NT2/D1 (cell line): ENCODE measurements around the gene TPI1.

Experiments
- DNase-seq: peaks from one replicate; pipeline ENCODE4 v3.0.0-alpha.2; 2011; ENCODE audit warnings: low read depth, low spot score
- H3K27me3 ChIP-seq: 2 replicates; pipeline ENCODE4 v1.6.0; 2011; ENCODE audit warnings: mild to moderate bottlenecking; ENCODE audit not compliant: insufficient read length, insufficient read depth
- H3K36me3 ChIP-seq: 2 replicates; pipeline ENCODE4 v1.6.1; 2011; ENCODE audit warnings: mild to moderate bottlenecking, low read length, mixed read lengths; ENCODE audit not compliant: insufficient read depth, insufficient read length
- H3K4me1 ChIP-seq: 2 replicates; pipeline ENCODE4 v1.5.1; 2011; ENCODE audit not compliant: insufficient read depth, insufficient read length
- H3K4me3 ChIP-seq: 2 replicates; pipeline ENCODE4 v1.5.1; 2011; ENCODE audit warnings: low read depth; ENCODE audit not compliant: insufficient read length
- H3K9ac ChIP-seq: 2 replicates; pipeline ENCODE4 v1.6.0; 2011; ENCODE audit warnings: low read depth; ENCODE audit not compliant: insufficient read length
- H3K9me3 ChIP-seq: 2 replicates; pipeline ENCODE4 v1.5.1; 2011; ENCODE audit warnings: mild to moderate bottlenecking, low read length; ENCODE audit not compliant: insufficient read depth
- SUZ12 ChIP-seq: IDR thresholded peaks from 2 replicates; pipeline ENCODE4 v1.6.1; 2011; ENCODE audit not compliant: insufficient read length, insufficient read depth; ENCODE audit errors: extremely low read depth
- YY1 ChIP-seq: IDR thresholded peaks from 2 replicates; pipeline ENCODE4 v1.6.1; 2011; ENCODE audit not compliant: insufficient read length, insufficient read depth
- ZNF274 ChIP-seq: IDR thresholded peaks from 2 replicates; pipeline ENCODE4 v1.6.1; 2011; ENCODE audit warnings: mild to moderate bottlenecking, low read depth, low read length

Gene TPI1

GRCh38 chr12:6842075-6842474, 25.3 kb upstream of the TPI1 start:
- no peaks in the 10 kb centered on the region for H3K27me3 ChIP-seq
- H3K9ac ChIP-seq: no peak overlapping the region
- peaks cover 19% of the 10 kb centered on the region for H3K4me1 ChIP-seq
- no peak overlapping the region for H3K4me3 ChIP-seq
- H3K36me3 ChIP-seq: peaks cover 96% of the 10 kb centered on the region
- DNase-seq: no peak
- TF ChIP-seq YY1 (no peak), ZNF274 (no peak), SUZ12 (no peak)
- no peaks in the 10 kb centered on the region for H3K9me3 ChIP-seq

DNA sequence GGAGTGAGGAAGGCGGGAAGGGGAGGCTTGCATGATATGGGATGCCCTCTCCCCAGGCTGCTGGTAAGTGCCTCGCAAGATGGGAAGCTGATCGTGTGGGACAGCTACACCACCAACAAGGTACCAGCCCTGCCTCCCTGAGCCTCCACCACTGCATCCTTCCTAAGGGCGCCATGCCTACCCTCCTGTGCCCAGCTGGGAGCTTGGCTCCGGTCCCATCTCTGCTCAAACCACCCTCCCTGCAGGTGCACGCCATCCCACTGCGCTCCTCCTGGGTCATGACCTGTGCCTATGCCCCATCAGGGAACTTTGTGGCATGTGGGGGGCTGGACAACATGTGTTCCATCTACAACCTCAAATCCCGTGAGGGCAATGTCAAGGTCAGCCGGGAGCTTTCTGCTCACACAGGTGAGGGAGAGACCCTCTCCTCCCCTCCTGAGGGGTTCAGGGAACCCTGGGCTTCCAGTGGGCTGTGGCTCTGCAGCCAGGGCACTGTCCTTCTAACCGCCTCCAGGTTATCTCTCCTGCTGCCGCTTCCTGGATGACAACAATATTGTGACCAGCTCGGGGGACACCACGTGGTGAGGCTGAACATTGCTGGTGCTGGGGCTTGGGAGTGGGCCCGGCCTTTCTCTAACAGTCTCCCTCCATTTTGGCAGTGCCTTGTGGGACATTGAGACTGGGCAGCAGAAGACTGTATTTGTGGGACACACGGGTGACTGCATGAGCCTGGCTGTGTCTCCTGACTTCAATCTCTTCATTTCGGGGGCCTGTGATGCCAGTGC, 24.0 kb upstream of the TPI1 start:
- no peaks in the 10 kb centered on the region for H3K9me3 ChIP-seq
- TF ChIP-seq ZNF274 (no peak), YY1 (no peak), SUZ12 (no peak)
- DNase-seq: no peak
- no peaks in the 10 kb centered on the region for H3K27me3 ChIP-seq
- H3K4me1 ChIP-seq: peaks cover 12% of the 10 kb centered on the region
- no peak overlapping the region for H3K4me3 ChIP-seq
- no peak overlapping the region for H3K9ac ChIP-seq
- H3K36me3 ChIP-seq: peaks cover 96% of the 10 kb centered on the region

- no peaks in the 10 kb centered on the region for H3K9me3 ChIP-seq
- no peak overlapping the region for H3K9ac ChIP-seq
- DNase-seq: no peak
- TF ChIP-seq YY1 (no peak), SUZ12 (no peak), ZNF274 (no peak)
- no peak overlapping the region for H3K4me3 ChIP-seq
- no peaks in the 10 kb centered on the region for H3K27me3 ChIP-seq
- peaks cover 7% of the 10 kb centered on the region for H3K4me1 ChIP-seq
- H3K36me3 ChIP-seq: peaks cover 96% of the 10 kb centered on the region
Measured at GRCh38 chr12:6845395-6845794, 21.9 kb upstream of the TPI1 start.

DNA sequence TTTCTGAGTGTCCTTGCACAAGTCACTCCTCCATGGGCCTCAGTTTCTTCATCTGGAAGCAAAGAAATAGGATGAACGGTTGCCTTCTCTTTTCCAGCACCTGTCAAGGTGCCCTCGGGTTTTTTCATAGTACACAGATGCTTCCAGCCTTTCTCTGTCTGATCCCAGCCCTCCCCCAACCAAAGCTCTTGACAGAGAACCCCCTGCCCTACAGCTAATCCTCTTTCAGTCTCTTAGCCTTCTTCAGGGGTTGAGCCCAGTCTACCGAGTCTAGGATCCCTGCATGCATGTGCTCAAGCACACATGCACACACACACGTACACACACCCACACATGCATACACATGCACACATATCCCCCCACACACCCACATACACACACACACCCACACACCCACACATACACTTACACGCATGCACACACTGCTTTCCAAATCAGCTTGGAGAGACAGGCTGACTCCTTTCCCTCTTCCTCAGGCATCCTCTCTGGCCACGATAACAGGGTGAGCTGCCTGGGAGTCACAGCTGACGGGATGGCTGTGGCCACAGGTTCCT, 20.9 kb upstream of the TPI1 start:
- peaks cover 7% of the 10 kb centered on the region for H3K4me1 ChIP-seq
- H3K9me3 ChIP-seq: no peaks in the 10 kb centered on the region
- TF ChIP-seq ZNF274: no peak
- TF ChIP-seq SUZ12: no peak
- DNase-seq: no peak
- no peaks in the 10 kb centered on the region for H3K27me3 ChIP-seq
- no peak overlapping the region for H3K4me3 ChIP-seq
- peaks cover 91% of the 10 kb centered on the region for H3K36me3 ChIP-seq
- no peak overlapping the region for H3K9ac ChIP-seq

- Histone ChIP-seq H3K9ac (no peak overlapping the region), H3K4me1 (peaks cover 7% of the 10 kb centered on the region), H3K4me3 (no peak overlapping the region), H3K9me3 (no peaks in the 10 kb centered on the region), H3K27me3 (no peaks in the 10 kb centered on the region), H3K36me3 (peaks cover 78% of the 10 kb centered on the region)
- no peak for TF ChIP-seq YY1
- TF ChIP-seq ZNF274: no peak
- TF ChIP-seq SUZ12: no peak
- no peak for DNase-seq
Measured at GRCh38 chr12:6847676-6848075, 19.7 kb upstream of the TPI1 start.

DNA sequence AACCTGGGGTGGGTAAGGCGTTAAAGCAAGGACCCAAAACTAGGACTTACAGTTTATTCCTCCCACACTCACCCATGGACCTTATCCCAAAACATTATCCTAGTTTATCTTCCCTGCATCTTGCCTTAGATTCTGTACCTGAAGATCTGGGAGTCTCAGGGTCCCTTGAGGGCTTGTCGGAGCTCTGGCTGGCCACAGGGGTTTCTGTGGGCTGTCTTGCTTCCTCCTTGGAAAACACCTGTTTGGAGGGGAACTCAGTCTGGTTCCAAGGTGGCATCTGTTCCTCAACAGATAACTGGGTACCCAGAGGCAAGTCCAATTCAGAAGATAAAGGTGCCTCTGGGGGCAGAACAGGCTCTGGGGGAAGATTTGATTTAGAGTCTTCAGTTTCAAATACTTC, 17.9 kb upstream of the TPI1 start:
- no peak for DNase-seq
- no peak overlapping the region for H3K4me3 ChIP-seq
- peaks cover 72% of the 10 kb centered on the region for H3K36me3 ChIP-seq

DNA sequence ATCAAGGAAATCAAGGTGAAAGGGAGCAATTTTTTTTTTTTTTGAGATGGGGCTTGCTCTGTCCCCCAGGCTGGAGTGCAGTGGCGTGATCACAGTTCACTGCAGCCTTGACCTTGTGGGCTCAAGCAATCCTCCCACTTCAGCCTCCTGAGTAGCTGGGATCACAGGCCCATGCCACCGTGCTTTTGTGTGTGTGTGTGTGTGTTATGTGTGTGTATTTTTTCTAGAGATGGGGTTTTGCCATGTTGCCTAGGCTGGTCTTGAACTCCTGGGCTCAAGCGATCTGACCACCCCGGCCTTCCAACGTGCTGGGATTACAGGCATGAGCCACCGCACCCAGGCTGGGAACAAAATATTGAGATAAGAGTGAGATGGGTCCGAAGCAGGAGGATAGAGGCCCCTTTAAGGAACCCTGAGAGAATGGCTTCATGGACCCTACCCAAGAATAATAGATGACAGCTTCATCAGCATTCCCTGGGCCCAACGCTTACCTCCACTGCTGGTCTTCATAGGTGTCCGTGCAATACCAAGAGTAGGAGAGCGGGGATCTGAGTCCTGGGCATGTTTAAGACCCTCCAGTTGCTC, 17.3 kb upstream of the TPI1 start:
- no peak for TF ChIP-seq SUZ12
- TF ChIP-seq YY1: no peak
- TF ChIP-seq ZNF274: no peak
- Histone ChIP-seq H3K36me3 (peaks cover 72% of the 10 kb centered on the region), H3K27me3 (no peaks in the 10 kb centered on the region), H3K4me1 (peaks cover 9% of the 10 kb centered on the region), H3K9ac (peak overlapping the region; percentile 90), H3K9me3 (no peaks in the 10 kb centered on the region), H3K4me3 (peak overlapping the region; percentile 90)
- no peak for DNase-seq

More for the DNA sequence above, 17.9 kb upstream of the TPI1 start:
- H3K27me3 ChIP-seq: no peaks in the 10 kb centered on the region
- no peak overlapping the region for H3K9ac ChIP-seq
- peaks cover 9% of the 10 kb centered on the region for H3K4me1 ChIP-seq
- TF ChIP-seq SUZ12 (no peak), YY1 (no peak), ZNF274 (no peak)
- no peaks in the 10 kb centered on the region for H3K9me3 ChIP-seq
